AG09319 (cell line): ENCODE results near the gene SMARCE1.
"Not testable (repeated sequence)": the region's sequence is repeated elsewhere in the genome, so short reads cannot be mapped to it uniquely, and the experiment has no call there.

ENCODE experiments used
- DNase-seq: peaks from one replicate; pipeline ENCODE4 v3.0.0-alpha.2; 2010; ENCODE audit warnings: low read depth; ENCODE audit errors: extremely low read depth
- CTCF ChIP-seq: IDR thresholded peaks from 2 replicates; pipeline ENCODE4 v1.5.1; 2011; ENCODE audit warnings: low read depth, mild to moderate bottlenecking, inconsistent platforms, low read length, moderate library complexity

SMARCE1 gene

GRCh38 chr17:40597556-40598300 is 49.9 kb downstream of the SMARCE1 start:
- TF ChIP-seq CTCF = no peak
- DNase-seq = no peak

- no peak for TF ChIP-seq CTCF
- DNase-seq = no peak
Observed at GRCh38 chr17:40597156-40597555, 50.5 kb downstream of the SMARCE1 start.

DNA sequence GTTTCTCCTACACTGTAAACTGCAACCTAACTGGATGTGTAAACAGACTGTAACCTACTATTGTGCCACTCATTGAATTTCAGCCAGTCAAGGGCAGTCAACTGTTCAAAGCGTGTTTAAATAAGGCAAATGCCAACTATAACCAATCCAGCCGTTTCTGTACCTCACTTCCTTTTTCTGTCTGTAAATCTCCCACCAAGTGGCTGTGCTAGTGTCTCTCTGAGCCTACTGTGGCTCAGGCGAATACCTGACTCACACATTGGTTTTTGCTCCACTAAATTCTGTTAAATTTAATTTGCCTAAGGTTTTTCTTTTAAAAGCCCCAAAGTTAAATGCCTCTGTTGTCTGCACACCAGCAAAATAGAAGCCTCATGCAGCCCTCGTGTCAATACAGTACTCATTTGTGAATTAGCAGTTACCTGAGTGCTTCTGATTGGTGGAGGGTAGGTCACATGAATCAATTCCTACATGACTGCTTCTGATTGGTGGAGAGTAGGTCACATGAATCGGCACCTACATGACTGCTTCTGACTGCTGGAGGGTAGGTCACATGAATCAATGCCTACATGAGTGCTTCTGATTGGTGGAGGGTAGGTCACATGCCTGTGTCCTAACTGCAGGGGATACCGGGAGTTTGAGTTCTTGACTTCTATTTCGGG is 51.2 kb downstream of the SMARCE1 start:
- DNase-seq = no peak
- no peak for TF ChIP-seq CTCF

DNA sequence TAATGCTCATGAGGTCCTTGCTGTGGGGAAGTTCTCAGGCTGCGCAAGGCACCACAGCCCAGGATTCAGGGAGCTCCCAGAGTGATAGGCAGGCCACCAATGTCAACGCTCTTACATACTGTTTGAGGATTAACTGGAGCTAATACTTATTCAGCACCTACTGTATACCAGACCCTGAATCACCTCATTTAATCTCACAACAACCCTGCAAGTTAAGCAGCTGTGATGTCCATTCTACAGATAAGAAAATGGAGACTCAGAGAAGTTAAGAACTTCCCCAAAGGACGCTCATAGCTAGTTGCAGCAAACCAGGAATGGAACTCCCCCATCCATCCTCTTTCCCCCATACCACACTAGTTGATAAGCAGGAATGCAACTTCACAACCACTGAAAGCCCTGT is 56.9 kb downstream of the SMARCE1 start:
- no peak for TF ChIP-seq CTCF
- DNase-seq = no peak

DNA sequence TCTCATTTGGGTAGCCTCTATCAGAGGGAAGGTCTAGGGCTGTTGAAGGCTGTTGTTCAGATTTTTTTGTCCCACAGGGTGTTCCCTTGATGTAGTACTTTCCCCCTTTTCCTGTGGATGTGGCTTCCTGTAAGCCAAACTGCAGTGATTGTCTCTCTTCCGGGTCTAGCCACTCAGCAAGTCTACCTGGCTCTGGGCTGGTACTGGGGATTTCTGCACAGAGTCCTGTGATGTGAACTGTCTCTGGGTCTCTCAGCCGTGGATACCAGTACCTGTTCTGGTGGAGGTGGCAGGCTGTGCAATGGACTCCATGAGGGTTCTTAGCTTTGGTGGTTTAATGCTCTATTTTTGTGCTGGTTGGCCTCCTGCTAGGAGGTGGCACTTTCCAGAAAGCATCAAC is 59.1 kb downstream of the SMARCE1 start:
- no peak for DNase-seq
- no peak for TF ChIP-seq CTCF

- DNase-seq = not testable (repeated sequence)
Observed at GRCh38 chr17:40586264-40586663, 61.4 kb downstream of the SMARCE1 start.

GRCh38 chr17:40584950-40585349 is 62.7 kb downstream of the SMARCE1 start:
- DNase-seq = not testable (repeated sequence)

DNA sequence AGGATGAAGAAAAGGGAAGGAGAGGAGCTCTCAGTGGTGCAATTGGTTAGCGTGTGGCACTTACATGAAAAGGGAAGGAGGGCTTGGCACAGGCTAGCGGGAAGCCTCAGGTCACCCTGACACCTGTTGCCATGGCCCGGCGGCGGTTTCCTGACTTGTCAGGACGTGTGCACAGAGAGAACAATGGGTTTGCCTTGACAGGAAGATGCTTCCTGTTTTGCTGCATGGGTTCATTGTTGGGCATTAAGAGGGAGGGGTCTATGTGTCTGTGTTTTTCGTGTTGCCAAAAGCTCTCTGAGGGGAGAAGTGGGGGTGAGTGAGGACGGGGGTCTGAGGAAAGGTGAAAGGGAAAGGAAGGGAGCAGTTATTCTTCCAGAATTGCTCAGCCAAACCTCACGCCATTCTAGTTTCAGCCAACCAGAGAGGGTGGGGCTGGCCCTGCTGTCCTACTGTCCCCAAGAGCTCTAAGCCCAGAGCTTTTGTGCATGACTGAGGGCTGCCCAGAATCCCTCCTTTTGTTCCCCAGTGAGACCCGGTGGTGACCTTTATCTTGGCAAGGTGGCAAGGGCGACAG is 65.2 kb downstream of the SMARCE1 start:
- no peak for TF ChIP-seq CTCF
- no peak for DNase-seq
